Vagina (tissue), 2 donors: ENCODE results near the gene AFAP1.

Source experiments
- POLR2A ChIP-seq, 2 donors: fragments of 450-650 bp; IDR thresholded peaks; one replicate each; pipeline ENCODE4 v1.6.1; 2017; ENCODE audit warnings: antibody characterized with exemption in 2 of 2, mild to moderate bottlenecking in 2 of 2, moderate library complexity in 2 of 2
- POLR2AphosphoS5 ChIP-seq, 2 donors: sonication (generic); formaldehyde crosslinking; IDR thresholded peaks; one replicate each; pipeline ENCODE4 v1.9.0; 2017; ENCODE audit warnings: antibody characterized with exemption in 2 of 2, mild to moderate bottlenecking in 2 of 2, low read depth in 1 of 2; ENCODE audit not compliant: insufficient read depth in 1 of 2
- TF ChIP-seq, protein P1 (sequence below), 3 experiments: fragments of 450-650 bp in 2 of 3; fragments of 200-600 bp in 1 of 3; sonication (generic) in 1 of 3; IDR thresholded peaks; one replicate each; pipeline ENCODE4 v1.5.1; 2017 to 2019; ENCODE audit warnings: antibody characterized with exemption in 3 of 3, mild to moderate bottlenecking in 2 of 3, moderate library complexity in 2 of 3

DNA sequence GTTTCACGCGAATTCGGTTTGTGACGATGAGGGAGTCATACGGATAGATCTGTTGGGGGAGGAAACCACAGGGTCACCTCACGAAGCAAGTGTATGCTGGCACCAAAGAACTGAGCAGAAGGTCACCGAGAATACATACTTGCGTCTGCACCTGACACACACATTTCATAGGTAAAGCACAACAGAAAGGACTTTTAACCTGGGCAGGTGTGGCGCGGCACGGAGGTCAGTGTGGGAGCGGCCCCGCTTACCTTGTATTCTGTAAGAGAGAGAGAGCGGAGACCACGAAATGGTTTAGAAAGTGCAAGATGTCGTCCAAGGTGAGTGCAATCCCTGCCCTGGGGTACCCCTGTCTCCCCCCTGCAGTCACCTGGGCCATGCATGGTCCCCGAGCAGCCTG is 43.6 kb upstream of the AFAP1 start:
- TF ChIP-seq, protein P1, sequence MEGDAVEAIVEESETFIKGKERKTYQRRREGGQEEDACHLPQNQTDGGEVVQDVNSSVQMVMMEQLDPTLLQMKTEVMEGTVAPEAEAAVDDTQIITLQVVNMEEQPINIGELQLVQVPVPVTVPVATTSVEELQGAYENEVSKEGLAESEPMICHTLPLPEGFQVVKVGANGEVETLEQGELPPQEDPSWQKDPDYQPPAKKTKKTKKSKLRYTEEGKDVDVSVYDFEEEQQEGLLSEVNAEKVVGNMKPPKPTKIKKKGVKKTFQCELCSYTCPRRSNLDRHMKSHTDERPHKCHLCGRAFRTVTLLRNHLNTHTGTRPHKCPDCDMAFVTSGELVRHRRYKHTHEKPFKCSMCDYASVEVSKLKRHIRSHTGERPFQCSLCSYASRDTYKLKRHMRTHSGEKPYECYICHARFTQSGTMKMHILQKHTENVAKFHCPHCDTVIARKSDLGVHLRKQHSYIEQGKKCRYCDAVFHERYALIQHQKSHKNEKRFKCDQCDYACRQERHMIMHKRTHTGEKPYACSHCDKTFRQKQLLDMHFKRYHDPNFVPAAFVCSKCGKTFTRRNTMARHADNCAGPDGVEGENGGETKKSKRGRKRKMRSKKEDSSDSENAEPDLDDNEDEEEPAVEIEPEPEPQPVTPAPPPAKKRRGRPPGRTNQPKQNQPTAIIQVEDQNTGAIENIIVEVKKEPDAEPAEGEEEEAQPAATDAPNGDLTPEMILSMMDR (IDR thresholded peaks at IDR 0.05): no peak
- TF ChIP-seq POLR2A (IDR thresholded peaks at IDR 0.05): no peak
- no peak for TF ChIP-seq POLR2AphosphoS5 (IDR thresholded peaks at IDR 0.05; ENCODE audit: insufficient read depth in 1 of 2, low read depth in 1 of 2)
